ENCODE results near the gene ABCG2.
"Not testable (repeated sequence)": the region's sequence is repeated elsewhere in the genome, so short reads cannot be mapped to it uniquely, and the experiment has no call there.

The ABCG2 gene

GRCh38 chr4:88119943-88120342 lies 38.5 kb downstream of the ABCG2 start:
- DNase-seq (ENCODE audit: insufficient read length, low spot score) = no peak

GRCh38 chr4:88115587-88115986 lies 42.9 kb downstream of the ABCG2 start:
- DNase-seq (ENCODE audit: insufficient read length, low spot score) (no peak), FAIRE-seq (no peak)

More at GRCh38 chr4:88119943-88120342, 38.5 kb downstream of the ABCG2 start:
- no peak for FAIRE-seq

GRCh38 chr4:88112856-88113255 lies 45.6 kb downstream of the ABCG2 start:
- DNase-seq (ENCODE audit: insufficient read length, low spot score) (no peak), FAIRE-seq (no peak)

GRCh38 chr4:88110826-88111225 lies 47.6 kb downstream of the ABCG2 start:
- no peak for FAIRE-seq
- no peak for DNase-seq (ENCODE audit: insufficient read length, low spot score)

- DNase-seq (ENCODE audit: insufficient read length, low spot score) (no peak), FAIRE-seq (no peak)
These were observed 49.1 kb downstream of the ABCG2 start for GRCh38 chr4:88109123-88109881.

- FAIRE-seq (no peak), DNase-seq (ENCODE audit: insufficient read length, low spot score) (no peak)
These were observed 49.7 kb downstream of the ABCG2 start for GRCh38 chr4:88108747-88109122.

- FAIRE-seq; DNase-seq (ENCODE audit: insufficient read length, low spot score): not testable (repeated sequence)
These were observed 50.4 kb downstream of the ABCG2 start for GRCh38 chr4:88108108-88108465.

- FAIRE-seq (no peak), DNase-seq (ENCODE audit: insufficient read length, low spot score) (no peak)
These were observed 50.9 kb downstream of the ABCG2 start for GRCh38 chr4:88107406-88108107.

- FAIRE-seq (no peak), DNase-seq (ENCODE audit: insufficient read length, low spot score) (no peak)
These were observed 52.2 kb downstream of the ABCG2 start for GRCh38 chr4:88106205-88106604.

GRCh38 chr4:88104902-88105610 lies 53.4 kb downstream of the ABCG2 start:
- DNase-seq (ENCODE audit: insufficient read length, low spot score) = peak; percentile 34
- FAIRE-seq = no peak

- no peak for DNase-seq (ENCODE audit: insufficient read length, low spot score)
- FAIRE-seq = no peak
These were observed 56.4 kb downstream of the ABCG2 start for GRCh38 chr4:88102026-88102425.

GRCh38 chr4:88101165-88101564 lies 57.3 kb downstream of the ABCG2 start:
- FAIRE-seq (no peak), DNase-seq (ENCODE audit: insufficient read length, low spot score) (no peak)

- FAIRE-seq = no peak
These were observed 59.3 kb downstream of the ABCG2 start for GRCh38 chr4:88098993-88099752.

GRCh38 chr4:88097781-88098180 lies 60.7 kb downstream of the ABCG2 start:
- DNase-seq (ENCODE audit: insufficient read length, low spot score) (no peak), FAIRE-seq (no peak)

More at GRCh38 chr4:88098993-88099752, 59.3 kb downstream of the ABCG2 start:
- DNase-seq (ENCODE audit: insufficient read length, low spot score) = no peak

GRCh38 chr4:88097301-88097700 lies 61.1 kb downstream of the ABCG2 start:
- FAIRE-seq (no peak), DNase-seq (ENCODE audit: insufficient read length, low spot score) (no peak)

- DNase-seq (ENCODE audit: insufficient read length, low spot score) (no peak), FAIRE-seq (no peak)
These were observed 64.6 kb downstream of the ABCG2 start for GRCh38 chr4:88093874-88094273.

GRCh38 chr4:88091378-88091777 lies 67.1 kb downstream of the ABCG2 start:
- DNase-seq (ENCODE audit: insufficient read length, low spot score) = no peak
- FAIRE-seq = no peak

- DNase-seq (ENCODE audit: insufficient read length, low spot score) = no peak
- no peak for FAIRE-seq
These were observed 67.5 kb downstream of the ABCG2 start for GRCh38 chr4:88090898-88091297.

GRCh38 chr4:88087004-88087403 lies 71.4 kb downstream of the ABCG2 start:
- DNase-seq (ENCODE audit: insufficient read length, low spot score) (no peak), FAIRE-seq (no peak)

GRCh38 chr4:88080626-88081025 lies 77.8 kb downstream of the ABCG2 start:
- DNase-seq (ENCODE audit: insufficient read length, low spot score) = no peak
- no peak for FAIRE-seq

GRCh38 chr4:88078579-88078978 lies 79.9 kb downstream of the ABCG2 start:
- FAIRE-seq = no peak
- no peak for DNase-seq (ENCODE audit: insufficient read length, low spot score)

All from HTR-8/SVneo (cell line).